HepG2 (cell line): ENCODE measurements around the gene TMCO6. TPM values are rescaled to one million over a fixed set of nuclear protein-coding genes. Genes with fewer than 3 reads are reported as not detected.
"Not testable (repeated sequence)": the region's sequence is repeated elsewhere in the genome, so short reads cannot be mapped to it uniquely, and the experiment has no call there.

Source experiments
- ATAC-seq: fragments of 200-7000 bp; cut with Tn5 transposase; 3 replicates; pipeline ENCODE4 v1.9.1; 2020; ENCODE audit warnings: mild to moderate bottlenecking, moderate library complexity
- BruUV-seq: library from RNA; stranded (reverse); fragments of 400-500 nt; replicated peaks from 2 replicates; lab custom pipeline; 2021; lab: Mats Ljungman, UMichigan
- CTCF ChIA-PET: fragments of 300-600 bp; formaldehyde crosslinking; extraction: SDS; loops from one replicate; lab custom pipeline; 2021; ENCODE audit warnings: low total read pairs, inconsistent platforms, low intra/inter-chr PET ratio; lab: Yijun Ruan, JAX
- POLR2A ChIA-PET: fragments of 350-600 bp; sonication (Branson Sonifier 250); formaldehyde crosslinking; loops from one replicate; lab custom pipeline; 2020; ENCODE audit warnings: antibody characterized with exemption, inconsistent platforms; lab: Yijun Ruan, JAX
- DNase-seq: peaks from one replicate; pipeline ENCODE4 v3.0.0-alpha.2; 2015; ENCODE audit warnings: low spot score
- FAIRE-seq: peaks from 3 replicates; lab custom pipeline; 2011; peaks lifted over from hg19 to GRCh38; lab: Jason Lieb, UNC
- H2AFZ ChIP-seq: one replicate; pipeline ENCODE4 v1.6.1; 2011; ENCODE audit warnings: low read length, inconsistent platforms
- H3K27ac ChIP-seq: fragments of 300-600 bp; 3 replicates; pipeline ENCODE4 v1.8.0; 2011; ENCODE audit warnings: mixed run types, mild to moderate bottlenecking, mixed read lengths, low read length, inconsistent platforms; ENCODE audit not compliant: insufficient read depth; ENCODE audit errors: extremely low read length
- H3K27me3 ChIP-seq, 2 experiments: fragments of 200-600 bp in 1 of 2; 2 replicates in 1 of 2; 3 replicates in 1 of 2; pipeline versions ENCODE4 v1.6.0 to v1.8.0; 2011; ENCODE audit warnings: low read length in 2 of 2, mild to moderate bottlenecking in 2 of 2, moderate library complexity in 2 of 2, inconsistent platforms in 1 of 2; ENCODE audit not compliant: insufficient read depth in 2 of 2, control insufficient read depth in 1 of 2
- H3K36me3 ChIP-seq, 2 experiments: fragments of 200-600 bp in 1 of 2; replicated peaks in 1 of 2; 2 replicates in 1 of 2; 3 replicates in 1 of 2; pipeline versions ENCODE4 v1.5.1 to v1.8.0; 2011; ENCODE audit warnings: low read length in 2 of 2, inconsistent platforms in 1 of 2; ENCODE audit not compliant: insufficient read depth in 2 of 2, control insufficient read depth in 1 of 2
- H3K4me1 ChIP-seq: 2 replicates; pipeline ENCODE4 v1.5.1; 2012; ENCODE audit warnings: low read length, inconsistent platforms; ENCODE audit not compliant: insufficient read depth
- H3K4me2 ChIP-seq: 2 replicates; pipeline ENCODE4 v1.6.0; 2011; ENCODE audit warnings: low read depth, low read length, inconsistent platforms
- H3K4me3 ChIP-seq, 3 experiments: fragments of 200-600 bp in 1 of 3; sonication (generic), shearing (Covaris generic) in 1 of 3; replicated peaks in 1 of 3; 2 replicates each; pipeline ENCODE4 v1.5.1; 2011 to 2016; ENCODE audit warnings: low read length in 3 of 3, inconsistent platforms in 2 of 3, low read depth in 2 of 3, mild to moderate bottlenecking in 2 of 3, control low read depth in 1 of 3, mixed read lengths in 1 of 3; ENCODE audit not compliant: insufficient read depth in 1 of 3
- H3K79me2 ChIP-seq: one replicate; pipeline ENCODE4 v1.6.1; 2011; ENCODE audit warnings: low read length, inconsistent platforms; ENCODE audit not compliant: insufficient read depth
- H3K9ac ChIP-seq: 2 replicates; pipeline ENCODE4 v1.6.0; 2011; ENCODE audit warnings: mild to moderate bottlenecking, low read depth, low read length, inconsistent platforms; ENCODE audit not compliant: insufficient read depth
- H3K9me3 ChIP-seq: 2 replicates; pipeline ENCODE4 v1.5.1; 2012; ENCODE audit warnings: mild to moderate bottlenecking, low read length
- H4K20me1 ChIP-seq: 2 replicates; pipeline ENCODE4 v1.6.0; 2011; ENCODE audit warnings: inconsistent platforms, mild to moderate bottlenecking, low read length, moderate library complexity; ENCODE audit not compliant: insufficient read depth
- ASH2L ChIP-seq: fragments of 300-600, 200-600 bp; sonication (generic); IDR thresholded peaks from 2 replicates; pipeline ENCODE4 v1.7.0; 2017; ENCODE audit warnings: low read depth, mild to moderate bottlenecking, moderate library complexity, mixed read lengths, low read length; ENCODE audit not compliant: insufficient read length
- CREB1 ChIP-seq, 2 experiments: fragments of 450-650 bp in 1 of 2; IDR thresholded peaks; 2 replicates each; pipeline ENCODE4 v1.6.1; 2016 to 2017; ENCODE audit warnings: control low read depth in 1 of 2, mild to moderate bottlenecking in 1 of 2, missing compliant biosample characterization in 1 of 2, missing genetic modification characterization in 1 of 2
- ELF4 ChIP-seq: sonication (generic); formaldehyde crosslinking; IDR thresholded peaks from 2 replicates; pipeline ENCODE4 v1.5.0; 2020; ENCODE audit warnings: missing genetic modification reagents, mild to moderate bottlenecking, moderate library complexity, borderline replicate concordance
- KDM6A ChIP-seq: IDR thresholded peaks from 2 replicates; pipeline ENCODE4 v1.6.1; 2016; ENCODE audit warnings: low read depth
- NAIF1 ChIP-seq: sonication (generic); formaldehyde crosslinking; IDR thresholded peaks from 2 replicates; pipeline ENCODE4 v1.5.0; 2020; ENCODE audit warnings: mild to moderate bottlenecking, missing genetic modification reagents, borderline replicate concordance
- NFRKB ChIP-seq: fragments of 450-650 bp; IDR thresholded peaks from 2 replicates; pipeline ENCODE4 v1.6.1; 2017
- POLR2A ChIP-seq, 2 experiments: IDR thresholded peaks; 2 replicates each; pipeline ENCODE4 v1.6.1; 2011; ENCODE audit warnings: low read depth in 2 of 2, low read length in 2 of 2, mild to moderate bottlenecking in 1 of 2, moderate library complexity in 1 of 2; ENCODE audit not compliant: insufficient read depth in 1 of 2
- POLR2G ChIP-seq: fragments of 200-400 bp; formaldehyde crosslinking; IDR thresholded peaks from 2 replicates; pipeline ENCODE4 v1.6.1; 2018; ENCODE audit warnings: mild to moderate bottlenecking, low read depth, low read length, moderate library complexity
- ZC3H4 ChIP-seq: sonication (generic); formaldehyde crosslinking; IDR thresholded peaks from 2 replicates; pipeline ENCODE4 v1.4.0; 2020; ENCODE audit warnings: missing genetic modification reagents, borderline replicate concordance
- ZMYM2 ChIP-seq: sonication (generic); formaldehyde crosslinking; IDR thresholded peaks from 2 replicates; pipeline ENCODE4 v1.8.0; 2022; ENCODE audit warnings: mild to moderate bottlenecking, missing genetic modification reagents
- ZNF24 ChIP-seq: fragments of 450-650 bp; IDR thresholded peaks from 2 replicates; pipeline ENCODE4 v1.6.1; 2017; ENCODE audit warnings: antibody characterized with exemption, mild to moderate bottlenecking
- ZNF33A ChIP-seq: sonication (generic); formaldehyde crosslinking; IDR thresholded peaks from 2 replicates; pipeline ENCODE4 v1.5.1; 2020; ENCODE audit warnings: missing genetic modification reagents, mild to moderate bottlenecking, moderate library complexity, borderline replicate concordance
- ZNF572 ChIP-seq: sonication (generic); formaldehyde crosslinking; IDR thresholded peaks from 2 replicates; pipeline ENCODE4 v1.5.1; 2020; ENCODE audit warnings: mild to moderate bottlenecking, missing genetic modification reagents
- ZNF644 ChIP-seq: IDR thresholded peaks from 2 replicates; pipeline ENCODE4 v1.6.1; 2016; ENCODE audit warnings: low read depth
- WGBS: methylation state at CpG from one replicate; pipeline ENCODE4 v1.1.6; 2017; ENCODE audit warnings: low lambda C conversion rate; 5-methylcytosine and 5-hydroxymethylcytosine counted together
- in situ Hi-C: cut with HindIII; loops from 2 replicates; pipeline ENCODE4 v1.10.0; 2017; ENCODE audit warnings: low pct_unique_long_range_greater_than_20kb; ENCODE audit not compliant: extremely low pct_ligation_motif_present
- intact Hi-C: fragments of 100-400 bp; cut with micrococcal nuclease; formaldehyde crosslinking; loops from one replicate; pipeline ENCODE4 v1.10.0; 2022; ENCODE audit not compliant: unreplicated experiment
- polyA plus RNA-seq, 8 experiments: library from polyadenylated mRNA; depleted of rRNA in 3 of 8; stranded (reverse) in 7 of 8; unstranded in 1 of 8; fragments of >200 nt; fragmentation: Illumina TruSeq in 4 of 8; extraction: Trizol in 4 of 8; gene quantifications; 2 replicates each; pipeline versions ENCODE4 v1.2.1 to v1.2.3, GENCODE V29; 2011 to 2016; ENCODE audit warnings: low read depth in 4 of 8, missing spikeins in 1 of 8, mixed read lengths in 1 of 8; ENCODE audit not compliant: insufficient read depth in 1 of 8
- total RNA-seq, 5 experiments: library from RNA; depleted of rRNA; stranded (reverse); fragments of >200 nt; fragmentation: Illumina TruSeq; extraction: Trizol; gene quantifications; 2 replicates each; pipeline ENCODE4 v1.2.3, GENCODE V29; 2016; ENCODE audit warnings: low read depth in 1 of 5
- TF ChIP-seq, protein P1 (sequence below): sonication (generic); formaldehyde crosslinking; IDR thresholded peaks from 2 replicates; pipeline ENCODE4 v1.8.0; 2023; ENCODE audit warnings: mild to moderate bottlenecking, missing genetic modification reagents
- TF ChIP-seq, protein P2 (sequence below): sonication (generic); formaldehyde crosslinking; IDR thresholded peaks from 2 replicates; pipeline ENCODE4 v1.4.0; 2020; ENCODE audit warnings: missing genetic modification reagents, borderline replicate concordance
- TF ChIP-seq, protein P3 (sequence below): sonication (generic); formaldehyde crosslinking; IDR thresholded peaks from 2 replicates; pipeline ENCODE4 v1.8.0; 2022; ENCODE audit warnings: missing genetic modification reagents, mild to moderate bottlenecking, moderate library complexity, borderline replicate concordance

Gene TMCO6
- total and polyA plus RNA-seq, 2 of the 13 experiments (the other 11 are each of a cell fraction or from before 2014, with no cell fraction given): 16.6 to 28.2 TPM

DNA sequence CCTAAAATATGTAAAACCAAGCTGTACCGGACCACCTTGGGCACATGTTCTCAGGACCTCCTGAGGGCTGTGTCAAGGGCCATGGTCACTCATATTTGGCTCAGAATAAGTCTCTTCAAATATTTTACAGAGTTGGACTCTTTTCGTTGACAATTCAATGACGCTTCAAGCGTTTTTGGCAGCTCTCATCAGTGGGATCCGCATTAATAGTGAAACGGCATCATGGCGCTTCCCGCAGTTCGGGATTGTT, 428 bp upstream of the TMCO6 start:
- WGBS: 0% methylated on average over 9 of the region's 9 CpGs
- peaks cover 23% of the 10 kb centered on the region for H3K79me2 ChIP-seq
- POLR2A ChIA-PET: interaction anchor here (1.1 to 6.5 kb wide), 14 partner anchors 9 to 293 kb away, joined by 4 to 84 read pairs (median 8); partner anchors contain the start of genes ANKHD1, EIF4EBP3, HARS1 and HARS2
- DNase-seq, in situ Hi-C loops, H2AFZ ChIP-seq, BruUV-seq, H3K27me3 ChIP-seq, H3K9me3 ChIP-seq, FAIRE-seq, H4K20me1 ChIP-seq, ATAC-seq: not testable (repeated sequence)
- peak overlapping the region; percentile 88 for H3K4me2 ChIP-seq
- CTCF ChIA-PET: interaction anchor here (1.4 kb wide), 1 partner anchor 63 kb away, joined by 7 read pairs; no protein-coding TSS in a partner anchor
- intact Hi-C loops: loop anchor here (1.0 to 2.0 kb wide), 3 partner anchors 52 to 92 kb away; partner anchors contain the start of genes EIF4EBP3, HARS1 and HARS2
- peak overlapping the region; percentile 78 for H3K9ac ChIP-seq
- peaks cover 8 to 16% of the 10 kb centered on the region in 2 experiments; a peak in 3 of 5 replicates for H3K36me3 ChIP-seq
- H3K4me3 ChIP-seq: peak overlapping the region; percentile 44 to 60 (median 58); a peak in 5 of 6 replicates
- peaks cover 73% of the 10 kb centered on the region for H3K4me1 ChIP-seq
- peak overlapping the region; percentile 94 for H3K27ac ChIP-seq
- TF ChIP-seq CREB1 (IDR thresholded peaks at IDR 0.05) (0 out of 2 replicates have a peak, but pooled peaks have one; percentile 70), CREB1 (CRISPR knock-in tag; IDR thresholded peaks at IDR 0.05) (peak; percentile 75), ZNF644 (peak; percentile 78), KDM6A (0 out of 2 replicates have a peak, but pooled peaks have one; percentile 93), ZNF572 (0 out of 2 replicates have a peak, but pooled peaks have one; percentile 0), ELF4 (CRISPR knock-in tag) (peak; percentile 60; the same call in 1 of the 2 replicates), NAIF1 (CRISPR knock-in tag) (peak; percentile 51; the same call in 1 of the 2 replicates), ZC3H4 (CRISPR knock-in tag) (peak; percentile 79; the same call in 1 of the 2 replicates), POLR2A (IDR thresholded peaks at IDR 0.05; ENCODE audit: insufficient read depth in 1 of 2, low read depth in 2 of 2, low read length in 2 of 2) (peak in 1 of 2 experiments; percentile 73; a peak in 1 of 4 replicates), ZNF24 (0 out of 2 replicates have a peak, but pooled peaks have one; percentile 36), NFRKB (0 out of 2 replicates have a peak, but pooled peaks have one; percentile 47), ZNF33A (CRISPR knock-in tag) (peak; percentile 2; the same call in 1 of the 2 replicates), ASH2L (peak; percentile 78), POLR2G (peak; percentile 54; the same call in 1 of the 2 replicates), ZMYM2 (CRISPR knock-in tag) (0 out of 2 replicates have a peak, but pooled peaks have one; percentile 8)
- TF ChIP-seq, protein P1, sequence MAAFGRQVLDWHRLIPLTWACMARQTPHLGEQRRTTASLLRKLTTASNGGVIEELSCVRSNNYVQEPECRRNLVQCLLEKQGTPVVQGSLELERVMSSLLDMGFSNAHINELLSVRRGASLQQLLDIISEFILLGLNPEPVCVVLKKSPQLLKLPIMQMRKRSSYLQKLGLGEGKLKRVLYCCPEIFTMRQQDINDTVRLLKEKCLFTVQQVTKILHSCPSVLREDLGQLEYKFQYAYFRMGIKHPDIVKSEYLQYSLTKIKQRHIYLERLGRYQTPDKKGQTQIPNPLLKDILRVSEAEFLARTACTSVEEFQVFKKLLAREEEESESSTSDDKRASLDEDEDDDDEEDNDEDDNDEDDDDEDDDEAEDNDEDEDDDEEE (CRISPR knock-in tag): peak; percentile 48; the same call in 1 of the 2 replicates
- TF ChIP-seq, protein P2, sequence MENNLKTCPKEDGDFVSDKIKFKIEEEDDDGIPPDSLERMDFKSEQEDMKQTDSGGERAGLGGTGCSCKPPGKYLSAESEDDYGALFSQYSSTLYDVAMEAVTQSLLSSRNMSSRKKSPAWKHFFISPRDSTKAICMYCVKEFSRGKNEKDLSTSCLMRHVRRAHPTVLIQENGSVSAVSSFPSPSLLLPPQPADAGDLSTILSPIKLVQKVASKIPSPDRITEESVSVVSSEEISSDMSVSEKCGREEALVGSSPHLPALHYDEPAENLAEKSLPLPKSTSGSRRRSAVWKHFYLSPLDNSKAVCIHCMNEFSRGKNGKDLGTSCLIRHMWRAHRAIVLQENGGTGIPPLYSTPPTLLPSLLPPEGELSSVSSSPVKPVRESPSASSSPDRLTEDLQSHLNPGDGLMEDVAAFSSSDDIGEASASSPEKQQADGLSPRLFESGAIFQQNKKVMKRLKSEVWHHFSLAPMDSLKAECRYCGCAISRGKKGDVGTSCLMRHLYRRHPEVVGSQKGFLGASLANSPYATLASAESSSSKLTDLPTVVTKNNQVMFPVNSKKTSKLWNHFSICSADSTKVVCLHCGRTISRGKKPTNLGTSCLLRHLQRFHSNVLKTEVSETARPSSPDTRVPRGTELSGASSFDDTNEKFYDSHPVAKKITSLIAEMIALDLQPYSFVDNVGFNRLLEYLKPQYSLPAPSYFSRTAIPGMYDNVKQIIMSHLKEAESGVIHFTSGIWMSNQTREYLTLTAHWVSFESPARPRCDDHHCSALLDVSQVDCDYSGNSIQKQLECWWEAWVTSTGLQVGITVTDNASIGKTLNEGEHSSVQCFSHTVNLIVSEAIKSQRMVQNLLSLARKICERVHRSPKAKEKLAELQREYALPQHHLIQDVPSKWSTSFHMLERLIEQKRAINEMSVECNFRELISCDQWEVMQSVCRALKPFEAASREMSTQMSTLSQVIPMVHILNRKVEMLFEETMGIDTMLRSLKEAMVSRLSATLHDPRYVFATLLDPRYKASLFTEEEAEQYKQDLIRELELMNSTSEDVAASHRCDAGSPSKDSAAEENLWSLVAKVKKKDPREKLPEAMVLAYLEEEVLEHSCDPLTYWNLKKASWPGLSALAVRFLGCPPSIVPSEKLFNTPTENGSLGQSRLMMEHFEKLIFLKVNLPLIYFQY: peak; percentile 9; the same call in 1 of the 2 replicates
- TF ChIP-seq, protein P3, sequence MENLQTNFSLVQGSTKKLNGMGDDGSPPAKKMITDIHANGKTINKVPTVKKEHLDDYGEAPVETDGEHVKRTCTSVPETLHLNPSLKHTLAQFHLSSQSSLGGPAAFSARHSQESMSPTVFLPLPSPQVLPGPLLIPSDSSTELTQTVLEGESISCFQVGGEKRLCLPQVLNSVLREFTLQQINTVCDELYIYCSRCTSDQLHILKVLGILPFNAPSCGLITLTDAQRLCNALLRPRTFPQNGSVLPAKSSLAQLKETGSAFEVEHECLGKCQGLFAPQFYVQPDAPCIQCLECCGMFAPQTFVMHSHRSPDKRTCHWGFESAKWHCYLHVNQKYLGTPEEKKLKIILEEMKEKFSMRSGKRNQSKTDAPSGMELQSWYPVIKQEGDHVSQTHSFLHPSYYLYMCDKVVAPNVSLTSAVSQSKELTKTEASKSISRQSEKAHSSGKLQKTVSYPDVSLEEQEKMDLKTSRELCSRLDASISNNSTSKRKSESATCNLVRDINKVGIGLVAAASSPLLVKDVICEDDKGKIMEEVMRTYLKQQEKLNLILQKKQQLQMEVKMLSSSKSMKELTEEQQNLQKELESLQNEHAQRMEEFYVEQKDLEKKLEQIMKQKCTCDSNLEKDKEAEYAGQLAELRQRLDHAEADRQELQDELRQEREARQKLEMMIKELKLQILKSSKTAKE (CRISPR knock-in tag): peak; percentile 3; the same call in 1 of the 2 replicates
